GM19455 (cell line): ENCODE results near the gene RBM3.

ENCODE experiments used
- ATAC-seq: cut with Tn5 transposase; IDR thresholded peaks from one replicate; pipeline ENCODE4 v1.9.1; 2021; ENCODE audit not compliant: unreplicated experiment

The RBM3 gene

GRCh38 chrX:48617542-48618340 is 43.5 kb downstream of the RBM3 start:
- ATAC-seq: no peak

DNA sequence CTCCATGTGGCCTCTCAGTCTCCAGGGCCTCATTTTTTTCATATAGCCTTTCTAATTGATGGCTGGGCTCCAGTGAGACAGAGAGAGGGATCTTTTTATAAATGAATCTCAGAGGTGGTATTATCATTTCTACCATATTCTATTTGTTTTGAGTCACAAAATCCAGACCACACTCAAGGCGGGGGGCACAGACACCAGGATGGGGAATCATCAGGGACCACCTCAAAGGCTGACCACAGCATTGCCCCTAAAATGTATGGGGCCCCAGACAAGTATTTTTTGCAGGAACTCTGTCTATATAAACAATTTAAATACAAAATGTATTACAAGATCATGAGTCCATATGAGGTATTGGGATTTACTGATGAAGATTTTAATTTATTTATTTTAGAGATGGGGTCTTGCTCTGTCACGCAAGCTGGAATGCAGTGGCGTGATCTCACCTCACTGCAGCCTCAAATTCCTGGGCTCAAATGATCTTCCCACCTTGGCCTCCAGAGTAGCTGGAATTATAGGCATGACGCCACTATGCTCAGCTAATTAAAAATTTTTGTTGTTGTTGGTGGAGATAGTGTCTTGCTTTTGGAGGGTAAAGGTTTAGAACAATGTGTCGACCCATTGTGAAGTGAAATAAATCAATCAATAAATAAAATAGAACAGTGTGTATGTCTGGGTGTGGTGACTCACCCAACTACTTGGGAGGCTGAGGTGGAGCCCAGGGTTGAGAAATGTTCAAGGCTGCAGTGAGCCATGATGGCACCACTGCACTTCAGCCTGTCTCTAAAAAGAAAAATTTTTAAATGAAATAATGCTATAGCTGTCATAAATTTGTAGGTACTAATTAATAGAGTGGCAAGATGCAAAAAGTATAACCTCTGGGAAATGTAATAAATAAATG is 52.4 kb downstream of the RBM3 start:
- ATAC-seq: no peak
